DOHH2 (cell line): ENCODE results near the gene PLA2G6.

ENCODE experiments used
- CTCF ChIP-seq: fragments of 200-600 bp; sonication (generic); IDR thresholded peaks from one replicate; pipeline ENCODE4 v1.5.1; 2014; ENCODE audit warnings: antibody characterized with exemption, mild to moderate bottlenecking, low read depth, low read length; ENCODE audit not compliant: poor library complexity, severe bottlenecking
- EZH2phosphoT487 ChIP-seq: fragments of 200-600 bp; sonication (generic); IDR thresholded peaks from 2 replicates; pipeline ENCODE4 v1.6.1; 2017; ENCODE audit warnings: borderline replicate concordance, mild to moderate bottlenecking, antibody characterized with exemption, low read length, moderate library complexity, mixed read lengths

GRCh38 chr22:38222797-38223119, 41.1 kb upstream of the PLA2G6 start:
- TF ChIP-seq CTCF = no peak
- no peak for TF ChIP-seq EZH2phosphoT487
